A549 treated with AZD2906 at 1 μM for 4 hours (cell line): ENCODE results near the gene BRF1. TPM values are rescaled to one million over a fixed set of nuclear protein-coding genes. Genes with fewer than 3 reads are reported as not detected.

ENCODE experiments used
- total RNA-seq: library from RNA; stranded (reverse); fragments of 200-300 nt; extraction: Qiagen RNA extraction; gene quantifications from 5 replicates; pipeline ENCODE4 v1.2.3, GENCODE V29; 2022

Gene BRF1, protein sequence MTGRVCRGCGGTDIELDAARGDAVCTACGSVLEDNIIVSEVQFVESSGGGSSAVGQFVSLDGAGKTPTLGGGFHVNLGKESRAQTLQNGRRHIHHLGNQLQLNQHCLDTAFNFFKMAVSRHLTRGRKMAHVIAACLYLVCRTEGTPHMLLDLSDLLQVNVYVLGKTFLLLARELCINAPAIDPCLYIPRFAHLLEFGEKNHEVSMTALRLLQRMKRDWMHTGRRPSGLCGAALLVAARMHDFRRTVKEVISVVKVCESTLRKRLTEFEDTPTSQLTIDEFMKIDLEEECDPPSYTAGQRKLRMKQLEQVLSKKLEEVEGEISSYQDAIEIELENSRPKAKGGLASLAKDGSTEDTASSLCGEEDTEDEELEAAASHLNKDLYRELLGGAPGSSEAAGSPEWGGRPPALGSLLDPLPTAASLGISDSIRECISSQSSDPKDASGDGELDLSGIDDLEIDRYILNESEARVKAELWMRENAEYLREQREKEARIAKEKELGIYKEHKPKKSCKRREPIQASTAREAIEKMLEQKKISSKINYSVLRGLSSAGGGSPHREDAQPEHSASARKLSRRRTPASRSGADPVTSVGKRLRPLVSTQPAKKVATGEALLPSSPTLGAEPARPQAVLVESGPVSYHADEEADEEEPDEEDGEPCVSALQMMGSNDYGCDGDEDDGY
- 25.7 to 29.8 TPM (median 28.7 TPM) in 5 replicates for total RNA-seq

DNA sequence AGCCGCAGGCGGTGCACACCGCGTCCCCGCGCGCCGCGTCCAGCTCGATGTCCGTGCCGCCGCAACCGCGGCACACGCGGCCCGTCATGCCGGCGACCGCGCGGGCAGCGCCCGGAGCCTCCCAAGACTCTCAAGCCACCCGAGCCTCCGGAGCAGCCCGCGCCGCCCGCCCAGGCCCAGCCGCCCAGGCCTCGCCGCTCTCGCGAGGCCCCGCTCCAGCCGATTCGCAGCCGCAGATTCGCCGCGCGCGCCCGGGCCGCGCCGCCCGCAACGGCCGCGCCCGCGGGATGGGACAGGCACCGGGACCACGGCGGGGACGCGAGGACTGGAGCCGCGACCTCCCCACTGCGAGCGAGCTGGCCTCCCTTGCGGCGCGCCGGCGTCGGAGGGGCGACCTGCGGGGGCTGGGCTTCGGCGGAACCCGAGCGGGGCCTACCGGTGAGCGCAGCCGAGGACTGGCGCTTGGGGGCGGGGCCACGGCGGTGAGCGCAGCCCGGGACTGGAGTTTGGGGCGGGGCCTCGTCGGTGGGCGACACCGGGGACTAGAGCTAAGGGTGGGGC is at the start of gene BRF1:
BRF1 (minus strand) TSS at position 460 of the 561 bp plus-strand sequence; CDS start at position 88, 372 bp downstream.

DNA sequence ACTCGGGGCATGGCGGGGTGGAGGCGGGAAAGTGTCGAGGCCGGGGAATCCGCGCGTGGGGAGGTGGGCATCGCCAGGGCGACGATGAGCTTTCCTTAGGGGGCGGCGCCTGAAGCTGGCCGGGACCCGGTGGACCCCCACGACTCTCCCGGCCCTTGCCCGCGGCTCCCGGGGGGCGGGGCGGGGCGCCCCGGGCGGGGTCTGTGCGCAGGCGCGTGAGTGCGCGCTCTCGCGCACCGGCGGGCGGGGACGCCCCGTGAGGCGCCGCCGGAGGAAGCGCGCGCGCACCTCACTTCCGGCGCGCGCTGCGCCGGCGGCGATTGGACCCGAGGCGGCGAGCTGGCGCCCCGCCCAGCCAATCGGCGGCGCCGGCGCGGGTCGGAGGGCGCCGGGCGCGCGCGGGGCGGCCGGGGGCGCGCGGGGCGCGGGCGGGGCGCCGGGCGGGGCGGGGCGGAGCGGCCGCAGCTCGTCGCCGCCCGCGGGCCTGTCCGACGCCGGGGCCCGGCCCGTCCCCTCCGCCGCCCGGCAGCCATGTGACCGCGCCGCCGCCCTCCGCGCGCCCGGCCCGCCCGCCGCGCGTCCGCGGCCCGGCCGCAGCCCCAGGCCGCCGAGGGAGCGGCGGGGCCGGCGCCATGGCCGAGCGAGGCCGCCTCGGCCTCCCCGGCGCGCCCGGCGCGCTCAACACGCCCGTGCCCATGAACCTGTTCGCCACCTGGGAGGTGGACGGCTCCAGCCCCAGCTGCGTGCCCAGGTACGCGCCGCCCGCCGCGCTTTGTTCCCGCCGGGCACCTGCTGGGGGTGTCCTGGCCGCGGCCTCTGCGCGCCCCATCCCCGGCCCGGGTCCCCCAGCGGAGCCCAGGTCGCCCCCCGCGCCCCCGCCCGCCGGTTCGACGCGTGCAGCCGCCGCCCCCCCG is 13.7 kb upstream of the BRF1 start, which contains the start of gene PACS2:
PACS2 (plus strand) TSS at position 462 of the 914 bp plus-strand sequence; CDS start at position 633, 171 bp downstream.

DNA sequence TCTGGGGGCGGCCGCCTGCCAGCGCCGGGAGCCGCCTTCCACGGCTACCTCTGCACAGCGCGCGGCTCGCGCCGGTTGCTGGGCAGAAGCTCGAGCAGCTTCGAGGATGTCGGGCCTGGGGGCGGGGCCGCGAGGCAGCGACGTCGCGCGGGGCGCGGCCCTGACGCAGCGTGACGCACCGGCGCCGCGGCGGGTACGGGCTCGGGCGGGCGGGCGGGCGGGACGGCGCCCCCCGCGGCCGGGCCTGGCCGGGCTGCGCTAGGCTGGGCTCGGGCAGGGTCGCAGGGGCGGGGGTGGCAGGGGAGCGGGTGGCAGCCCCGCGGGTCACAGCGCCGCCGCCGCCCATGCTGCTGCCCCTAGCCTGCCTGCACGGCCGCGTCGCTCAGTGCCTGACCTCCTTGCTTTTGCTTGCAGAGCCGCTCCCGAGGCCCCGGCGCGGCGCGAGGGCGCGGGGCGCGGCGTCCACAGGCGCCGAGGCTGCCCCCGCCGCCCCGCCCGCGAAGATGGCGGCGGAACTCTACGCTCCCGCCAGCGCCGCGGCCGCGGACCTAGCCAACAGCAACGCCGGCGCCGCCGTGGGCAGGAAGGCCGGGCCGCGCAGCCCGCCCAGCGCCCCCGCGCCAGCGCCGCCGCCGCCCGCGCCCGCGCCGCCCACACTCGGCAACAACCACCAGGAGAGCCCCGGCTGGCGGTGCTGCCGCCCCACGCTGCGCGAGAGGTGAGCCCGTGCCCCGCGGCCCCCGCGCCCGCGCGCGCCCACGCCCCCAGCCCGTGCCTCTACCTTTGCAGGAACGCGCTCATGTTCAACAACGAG is 52.2 kb downstream of the BRF1 start, which contains the start of gene BTBD6:
BTBD6 (plus strand) TSS at position 166 of the 814 bp plus-strand sequence; CDS start at position 345, 179 bp downstream.

DNA sequence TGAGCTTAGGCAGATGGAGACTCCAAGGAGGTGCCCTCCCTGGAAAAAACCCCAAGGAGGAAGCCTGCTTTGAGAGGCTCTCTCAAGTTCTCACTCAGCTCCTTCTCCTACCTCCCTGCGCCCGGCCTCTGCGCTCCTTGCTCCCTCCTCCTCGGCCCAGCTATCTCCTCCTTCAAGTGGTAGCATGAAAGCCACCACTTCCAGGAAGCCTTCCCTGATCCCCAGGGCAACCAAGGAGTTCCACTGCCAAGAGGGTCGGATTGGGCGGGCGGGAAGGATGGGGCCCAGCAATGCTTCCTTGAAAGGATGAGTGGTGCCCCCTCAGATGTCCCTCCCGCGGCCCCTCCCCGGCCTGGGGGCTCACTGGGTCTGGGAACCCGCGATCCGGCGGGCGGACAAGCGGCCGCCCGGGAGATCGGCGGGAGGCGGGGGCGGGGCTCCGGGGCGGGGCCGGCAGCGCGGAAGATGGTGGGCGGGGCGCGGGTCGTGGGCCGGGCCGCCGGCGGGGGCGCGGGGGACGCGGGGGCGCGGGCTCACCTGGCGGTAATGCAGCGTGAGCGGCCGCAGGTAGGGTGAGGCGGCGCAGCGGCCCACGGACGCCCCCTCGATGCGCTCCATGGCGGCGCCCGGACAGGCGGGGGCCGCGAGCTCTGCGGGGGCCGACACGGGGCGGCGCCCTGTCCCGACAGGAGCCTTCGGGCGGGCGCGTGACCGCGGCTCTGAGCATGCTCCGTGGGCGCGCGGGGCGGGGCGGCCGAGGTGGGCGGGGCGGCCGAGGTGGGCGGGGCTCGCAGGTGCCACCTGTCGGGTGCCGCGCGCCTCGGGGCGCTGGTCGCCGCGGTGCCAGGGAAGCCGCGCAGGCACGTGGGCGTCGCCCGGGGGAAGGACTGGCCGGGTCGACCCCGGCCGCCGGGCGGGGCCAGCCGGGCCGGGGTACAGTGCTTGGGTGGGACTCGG is 119.9 kb downstream of the BRF1 start, which contains the start of gene NUDT14:
NUDT14 (minus strand) TSS at position 721 of the 957 bp plus-strand sequence; CDS start at position 618, 103 bp downstream.

DNA sequence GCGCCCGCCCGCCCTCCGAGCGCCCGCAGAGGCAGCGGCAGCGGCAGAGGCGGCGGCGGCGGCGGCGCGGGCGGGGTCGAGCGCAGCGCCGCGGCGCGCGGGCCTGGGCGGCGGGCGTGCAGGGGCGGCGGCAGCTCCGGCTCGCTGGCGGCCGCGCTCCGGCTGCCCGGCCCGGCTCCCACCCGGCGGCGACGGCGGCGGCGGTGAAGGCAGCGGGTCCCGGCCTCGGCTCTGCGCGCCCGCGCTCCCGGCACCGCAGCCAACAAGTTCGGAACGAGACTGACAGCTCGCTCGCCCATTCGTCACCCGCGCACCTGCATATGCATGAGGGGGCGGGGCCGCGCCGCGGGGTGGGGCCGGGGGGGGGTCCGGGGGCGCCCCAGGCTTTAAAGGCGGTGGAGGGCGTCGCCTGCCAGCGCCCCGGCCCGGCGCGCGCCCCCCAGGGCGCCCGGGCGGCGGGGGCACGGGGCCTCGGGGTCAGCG is 132.3 kb downstream of the BRF1 start, which contains the start of gene JAG2:
JAG2 (minus strand) TSS at position 281 of the 483 bp plus-strand sequence. CDS start 356 bp downstream, outside the sequence.

Other genes starting within 250 kb of the BRF1 start
- gene GPR132, start 235.6 kb downstream of the BRF1 start, total RNA-seq, result 0.40 to 0.68 TPM (median 0.55 TPM) in 5 replicates
- 16.3 to 28.4 TPM (median 23.6 TPM) in 5 replicates for gene JAG2, start 132.2 kb downstream of the BRF1 start, total RNA-seq
- 22.3 to 49.6 TPM (median 43.3 TPM) in 5 replicates for gene NUDT14, start 119.7 kb downstream of the BRF1 start, total RNA-seq
- 31.1 to 45.1 TPM (median 41.8 TPM) in 5 replicates for gene BTBD6, start 52.5 kb downstream of the BRF1 start, total RNA-seq
- 20.0 to 30.1 TPM (median 25.9 TPM) in 5 replicates for gene PACS2, start 13.7 kb upstream of the BRF1 start, total RNA-seq
- gene TEX22, start 97.5 kb upstream of the BRF1 start, total RNA-seq, result 0.10 to 0.20 TPM (median 0.14 TPM) in 5 replicates
- gene MTA1, start 118.8 kb upstream of the BRF1 start, total RNA-seq, result 51.3 to 86.8 TPM (median 72.1 TPM) in 5 replicates
- gene CRIP2, start 173.8 kb upstream of the BRF1 start, total RNA-seq, result 114 to 222 TPM (median 208 TPM) in 5 replicates
- 1,746 to 1,969 TPM (median 1,931 TPM) in 5 replicates for gene CRIP1, start 185.9 kb upstream of the BRF1 start, total RNA-seq
- 30.6 to 49.9 TPM (median 48.4 TPM) in 5 replicates for gene TEDC1, start 190.2 kb upstream of the BRF1 start, total RNA-seq
- gene TMEM121, start 225.6 kb upstream of the BRF1 start, total RNA-seq, result 3.8 to 9.3 TPM (median 8.8 TPM) in 5 replicates